ENCODE data around the gene ASIC1.
A peak's percentile ranks its signal among the peaks of the same experiment; 100 is the strongest.
"Not testable (repeated sequence)": the region's sequence is repeated elsewhere in the genome, so short reads cannot be mapped to it uniquely, and the experiment has no call there.

Gene ASIC1

GRCh38 chr12:50026691-50027090, 30.7 kb upstream of the ASIC1 start:
- Mint-ChIP-seq H3K4me3 (no peak overlapping the region), H3K9me3 (no peaks in the 10 kb centered on the region), H3K4me1 (ENCODE audit: low read depth) (peaks cover 48% of the 10 kb centered on the region), H3K27me3 (no peaks in the 10 kb centered on the region), H3K27ac (no peak overlapping the region), H3K36me3 (ENCODE audit: low read depth) (peaks cover 55% of the 10 kb centered on the region)
- intact Hi-C loops (cut with micrococcal nuclease): no loop called here

- peaks cover 50% of the 10 kb centered on the region for H3K36me3 Mint-ChIP-seq (ENCODE audit: low read depth)
- H3K9me3 Mint-ChIP-seq; intact Hi-C loops (cut with micrococcal nuclease); H3K27me3 Mint-ChIP-seq; H3K4me3 Mint-ChIP-seq; H3K27ac Mint-ChIP-seq: not testable (repeated sequence)
- peaks cover 61% of the 10 kb centered on the region for H3K4me1 Mint-ChIP-seq (ENCODE audit: low read depth)
Measured at GRCh38 chr12:50030449-50030848, 26.9 kb upstream of the ASIC1 start.

DNA sequence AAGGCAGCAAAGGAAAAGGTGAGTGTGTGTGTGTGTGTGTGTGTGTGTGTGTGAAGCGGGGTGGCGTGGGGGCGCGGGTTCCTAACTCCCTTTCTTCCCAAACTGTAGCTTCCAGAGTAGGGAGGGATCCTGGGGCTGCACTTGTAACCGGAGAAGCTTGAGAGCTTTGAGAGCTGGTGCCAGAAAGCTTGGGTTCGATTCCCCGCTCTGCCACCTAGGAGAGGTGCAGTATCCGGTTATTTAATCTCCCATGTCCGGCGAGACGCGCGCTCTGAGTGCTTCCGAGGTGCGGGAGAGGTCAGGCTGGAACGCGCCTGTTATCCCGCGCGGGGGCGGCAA, 24.9 kb upstream of the ASIC1 start:
- H3K27ac Mint-ChIP-seq: peak overlapping the region; percentile 95
- H3K4me3 Mint-ChIP-seq: peak overlapping the region; percentile 85
- H3K4me1 Mint-ChIP-seq (ENCODE audit: low read depth): peaks cover 60% of the 10 kb centered on the region
- H3K9me3 Mint-ChIP-seq: no peaks in the 10 kb centered on the region
- H3K36me3 Mint-ChIP-seq (ENCODE audit: low read depth): peaks cover 39% of the 10 kb centered on the region
- intact Hi-C loops (cut with micrococcal nuclease): no loop called here
- no peaks in the 10 kb centered on the region for H3K27me3 Mint-ChIP-seq

- H3K4me3 Mint-ChIP-seq: peak overlapping the region; percentile 85
- peaks cover 54% of the 10 kb centered on the region for H3K4me1 Mint-ChIP-seq (ENCODE audit: low read depth)
- H3K27ac Mint-ChIP-seq: peak overlapping the region; percentile 95
- intact Hi-C loops (cut with micrococcal nuclease): no loop called here
- H3K9me3 Mint-ChIP-seq: no peaks in the 10 kb centered on the region
- H3K36me3 Mint-ChIP-seq (ENCODE audit: low read depth): peaks cover 34% of the 10 kb centered on the region
- no peaks in the 10 kb centered on the region for H3K27me3 Mint-ChIP-seq
Measured at GRCh38 chr12:50032854-50033581, 24.4 kb upstream of the ASIC1 start.

GRCh38 chr12:50038336-50038735, 19.1 kb upstream of the ASIC1 start:
- no peak overlapping the region for H3K4me3 Mint-ChIP-seq
- no peaks in the 10 kb centered on the region for H3K9me3 Mint-ChIP-seq
- peaks cover 6% of the 10 kb centered on the region for H3K27me3 Mint-ChIP-seq
- H3K27ac Mint-ChIP-seq: no peak overlapping the region
- intact Hi-C loops (cut with micrococcal nuclease): loop anchor here (5.0 kb wide), 1 partner anchor 71 kb away; no protein-coding TSS in a partner anchor
- peaks cover 57% of the 10 kb centered on the region for H3K4me1 Mint-ChIP-seq (ENCODE audit: low read depth)
- no peaks in the 10 kb centered on the region for H3K36me3 Mint-ChIP-seq (ENCODE audit: low read depth)

- H3K27ac Mint-ChIP-seq: no peak overlapping the region
- peaks cover 52% of the 10 kb centered on the region for H3K4me1 Mint-ChIP-seq (ENCODE audit: low read depth)
- no peaks in the 10 kb centered on the region for H3K9me3 Mint-ChIP-seq
- no peak overlapping the region for H3K4me3 Mint-ChIP-seq
- H3K27me3 Mint-ChIP-seq: peaks cover 6% of the 10 kb centered on the region
- intact Hi-C loops (cut with micrococcal nuclease): loop anchor here (1.0 to 5.0 kb wide), 3 partner anchors 16 to 72 kb away; no protein-coding TSS in a partner anchor
- H3K36me3 Mint-ChIP-seq (ENCODE audit: low read depth): no peaks in the 10 kb centered on the region
Measured at GRCh38 chr12:50039151-50039835, 18.1 kb upstream of the ASIC1 start.

- no peaks in the 10 kb centered on the region for H3K9me3 Mint-ChIP-seq
- intact Hi-C loops (cut with micrococcal nuclease): no loop called here
- H3K27me3 Mint-ChIP-seq: peaks cover 6% of the 10 kb centered on the region
- H3K4me1 Mint-ChIP-seq (ENCODE audit: low read depth): peaks cover 45% of the 10 kb centered on the region
- no peaks in the 10 kb centered on the region for H3K36me3 Mint-ChIP-seq (ENCODE audit: low read depth)
- peak overlapping the region; percentile 12 for H3K27ac Mint-ChIP-seq
- H3K4me3 Mint-ChIP-seq: no peak overlapping the region
Measured at GRCh38 chr12:50040657-50041056, 16.7 kb upstream of the ASIC1 start.

- no peaks in the 10 kb centered on the region for H3K9me3 Mint-ChIP-seq
- intact Hi-C loops (cut with micrococcal nuclease): no loop called here
- no peak overlapping the region for H3K27ac Mint-ChIP-seq
- peaks cover 40% of the 10 kb centered on the region for H3K4me1 Mint-ChIP-seq (ENCODE audit: low read depth)
- no peaks in the 10 kb centered on the region for H3K36me3 Mint-ChIP-seq (ENCODE audit: low read depth)
- peaks cover 6% of the 10 kb centered on the region for H3K27me3 Mint-ChIP-seq
- H3K4me3 Mint-ChIP-seq: no peak overlapping the region
Measured at GRCh38 chr12:50041062-50041860, 16.1 kb upstream of the ASIC1 start.

DNA sequence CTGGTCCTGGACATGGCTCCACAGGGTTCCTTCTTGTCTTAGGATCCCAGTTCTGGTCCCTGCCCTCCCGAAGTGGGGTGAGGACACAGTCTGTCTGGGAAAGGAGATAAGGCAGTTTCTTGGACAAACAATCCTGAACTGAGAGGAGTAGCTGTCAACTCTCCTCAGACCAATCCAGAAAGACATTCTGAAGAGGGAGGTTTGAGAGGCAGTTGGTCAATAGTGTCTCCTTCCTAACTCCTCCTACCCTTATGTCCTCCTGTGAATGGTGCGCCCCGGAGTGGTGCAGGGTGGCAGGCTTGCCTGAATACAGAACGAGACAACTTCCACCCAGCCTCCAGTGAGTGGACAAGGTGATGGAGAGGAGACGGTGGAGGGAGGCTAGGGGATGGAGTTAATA, 15.4 kb upstream of the ASIC1 start:
- Mint-ChIP-seq H3K27ac (no peak overlapping the region), H3K27me3 (peaks cover 6% of the 10 kb centered on the region), H3K4me3 (no peak overlapping the region), H3K36me3 (ENCODE audit: low read depth) (no peaks in the 10 kb centered on the region), H3K4me1 (ENCODE audit: low read depth) (peaks cover 38% of the 10 kb centered on the region), H3K9me3 (no peaks in the 10 kb centered on the region)
- intact Hi-C loops (cut with micrococcal nuclease): no loop called here

- H3K27ac Mint-ChIP-seq: peak overlapping the region; percentile 23
- H3K27me3 Mint-ChIP-seq: peaks cover 6% of the 10 kb centered on the region
Measured at GRCh38 chr12:50042693-50043092, 14.7 kb upstream of the ASIC1 start.

DNA sequence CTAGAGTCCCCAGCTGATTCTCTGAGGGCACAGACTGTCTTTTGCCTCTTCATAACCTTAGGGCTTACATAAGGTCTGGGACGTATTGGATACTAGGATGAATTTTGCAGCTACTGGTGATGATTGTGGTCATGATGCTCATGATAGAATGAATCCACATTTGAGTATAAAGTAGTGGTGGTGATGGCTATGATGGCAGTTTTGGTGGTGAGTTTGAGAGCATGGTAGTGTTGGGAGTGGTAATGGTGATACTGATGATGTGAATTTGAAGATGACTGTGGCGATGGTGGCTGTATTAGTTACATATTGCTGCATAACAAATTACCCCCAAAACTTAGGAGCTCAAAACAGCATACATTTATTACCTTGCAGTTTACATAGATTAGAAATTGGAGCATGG, 14.1 kb upstream of the ASIC1 start:
- peaks cover 38% of the 10 kb centered on the region for H3K4me1 Mint-ChIP-seq (ENCODE audit: low read depth)
- H3K27me3 Mint-ChIP-seq: peaks cover 6% of the 10 kb centered on the region
- no peak overlapping the region for H3K27ac Mint-ChIP-seq
- intact Hi-C loops (cut with micrococcal nuclease): no loop called here
- H3K9me3 Mint-ChIP-seq: no peaks in the 10 kb centered on the region
- no peak overlapping the region for H3K4me3 Mint-ChIP-seq
- H3K36me3 Mint-ChIP-seq (ENCODE audit: low read depth): no peaks in the 10 kb centered on the region

More at GRCh38 chr12:50042693-50043092, 14.7 kb upstream of the ASIC1 start:
- Mint-ChIP-seq H3K4me3 (no peak overlapping the region), H3K9me3 (no peaks in the 10 kb centered on the region), H3K36me3 (ENCODE audit: low read depth) (no peaks in the 10 kb centered on the region), H3K4me1 (ENCODE audit: low read depth) (peaks cover 41% of the 10 kb centered on the region)
- intact Hi-C loops (cut with micrococcal nuclease): no loop called here

GRCh38 chr12:50043854-50044253, 13.5 kb upstream of the ASIC1 start:
- Mint-ChIP-seq H3K27ac (no peak overlapping the region), H3K9me3 (no peaks in the 10 kb centered on the region), H3K4me3 (no peak overlapping the region), H3K27me3 (peaks cover 9% of the 10 kb centered on the region), H3K36me3 (ENCODE audit: low read depth) (no peaks in the 10 kb centered on the region), H3K4me1 (ENCODE audit: low read depth) (peaks cover 34% of the 10 kb centered on the region)
- intact Hi-C loops (cut with micrococcal nuclease): no loop called here

GRCh38 chr12:50047693-50048250, 9.6 kb upstream of the ASIC1 start:
- Mint-ChIP-seq H3K4me3 (no peak overlapping the region), H3K36me3 (ENCODE audit: low read depth) (no peaks in the 10 kb centered on the region), H3K27me3 (peaks cover 23% of the 10 kb centered on the region), H3K9me3 (no peaks in the 10 kb centered on the region), H3K4me1 (ENCODE audit: low read depth) (peaks cover 43% of the 10 kb centered on the region), H3K27ac (no peak overlapping the region)
- intact Hi-C loops (cut with micrococcal nuclease): no loop called here

Measured in dendritic cell treated with granulocyte-macrophage colony-stimulating factor and Interleukin-4, amounts not matched to agents 40 ng/mL and 50 ng/mL, for 4 days (primary cell).